Measurements from ENCODE around the gene UNC5A.

DNA sequence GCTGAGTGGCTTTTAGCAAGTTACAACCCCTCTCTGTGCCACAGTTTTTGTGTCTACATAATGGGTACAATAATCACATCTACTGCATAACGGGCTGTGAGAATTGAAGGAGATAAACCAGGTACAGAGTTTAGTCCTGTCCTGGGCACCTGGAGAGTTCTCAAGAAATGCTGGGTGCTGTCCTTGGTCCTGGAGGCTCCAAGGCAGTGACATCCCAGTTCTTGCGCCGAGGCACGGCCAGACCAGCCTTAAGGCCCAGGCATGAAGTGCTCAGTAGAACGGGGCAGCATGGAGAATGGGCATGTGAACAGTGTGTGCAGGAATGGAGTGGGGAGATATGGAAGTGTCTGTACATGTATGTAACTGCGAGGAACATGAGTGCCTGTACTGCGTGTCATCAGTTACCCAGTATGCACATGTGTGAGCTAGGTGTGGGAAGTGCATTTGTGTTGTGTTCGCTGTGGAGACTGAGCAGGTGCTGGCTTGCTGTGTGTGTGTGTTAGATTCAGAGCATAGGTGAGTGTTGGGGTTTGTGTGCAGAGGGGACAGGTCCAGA is 6.3 kb upstream of the UNC5A start:
- TF ChIP-seq GABPA (IDR thresholded peaks at IDR 0.05; ENCODE audit: low read depth) (no peak), POLR2AphosphoS5 (IDR thresholded peaks at IDR 0.05; ENCODE audit: low read depth) (no peak), SPI1 (IDR thresholded peaks at IDR 0.05; ENCODE audit: borderline replicate concordance, low read depth) (no peak)
- TF ChIP-seq, protein P1, sequence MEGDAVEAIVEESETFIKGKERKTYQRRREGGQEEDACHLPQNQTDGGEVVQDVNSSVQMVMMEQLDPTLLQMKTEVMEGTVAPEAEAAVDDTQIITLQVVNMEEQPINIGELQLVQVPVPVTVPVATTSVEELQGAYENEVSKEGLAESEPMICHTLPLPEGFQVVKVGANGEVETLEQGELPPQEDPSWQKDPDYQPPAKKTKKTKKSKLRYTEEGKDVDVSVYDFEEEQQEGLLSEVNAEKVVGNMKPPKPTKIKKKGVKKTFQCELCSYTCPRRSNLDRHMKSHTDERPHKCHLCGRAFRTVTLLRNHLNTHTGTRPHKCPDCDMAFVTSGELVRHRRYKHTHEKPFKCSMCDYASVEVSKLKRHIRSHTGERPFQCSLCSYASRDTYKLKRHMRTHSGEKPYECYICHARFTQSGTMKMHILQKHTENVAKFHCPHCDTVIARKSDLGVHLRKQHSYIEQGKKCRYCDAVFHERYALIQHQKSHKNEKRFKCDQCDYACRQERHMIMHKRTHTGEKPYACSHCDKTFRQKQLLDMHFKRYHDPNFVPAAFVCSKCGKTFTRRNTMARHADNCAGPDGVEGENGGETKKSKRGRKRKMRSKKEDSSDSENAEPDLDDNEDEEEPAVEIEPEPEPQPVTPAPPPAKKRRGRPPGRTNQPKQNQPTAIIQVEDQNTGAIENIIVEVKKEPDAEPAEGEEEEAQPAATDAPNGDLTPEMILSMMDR (IDR thresholded peaks at IDR 0.05; ENCODE audit: insufficient read depth, low read length) = no peak
- TF ChIP-seq, protein P2, sequence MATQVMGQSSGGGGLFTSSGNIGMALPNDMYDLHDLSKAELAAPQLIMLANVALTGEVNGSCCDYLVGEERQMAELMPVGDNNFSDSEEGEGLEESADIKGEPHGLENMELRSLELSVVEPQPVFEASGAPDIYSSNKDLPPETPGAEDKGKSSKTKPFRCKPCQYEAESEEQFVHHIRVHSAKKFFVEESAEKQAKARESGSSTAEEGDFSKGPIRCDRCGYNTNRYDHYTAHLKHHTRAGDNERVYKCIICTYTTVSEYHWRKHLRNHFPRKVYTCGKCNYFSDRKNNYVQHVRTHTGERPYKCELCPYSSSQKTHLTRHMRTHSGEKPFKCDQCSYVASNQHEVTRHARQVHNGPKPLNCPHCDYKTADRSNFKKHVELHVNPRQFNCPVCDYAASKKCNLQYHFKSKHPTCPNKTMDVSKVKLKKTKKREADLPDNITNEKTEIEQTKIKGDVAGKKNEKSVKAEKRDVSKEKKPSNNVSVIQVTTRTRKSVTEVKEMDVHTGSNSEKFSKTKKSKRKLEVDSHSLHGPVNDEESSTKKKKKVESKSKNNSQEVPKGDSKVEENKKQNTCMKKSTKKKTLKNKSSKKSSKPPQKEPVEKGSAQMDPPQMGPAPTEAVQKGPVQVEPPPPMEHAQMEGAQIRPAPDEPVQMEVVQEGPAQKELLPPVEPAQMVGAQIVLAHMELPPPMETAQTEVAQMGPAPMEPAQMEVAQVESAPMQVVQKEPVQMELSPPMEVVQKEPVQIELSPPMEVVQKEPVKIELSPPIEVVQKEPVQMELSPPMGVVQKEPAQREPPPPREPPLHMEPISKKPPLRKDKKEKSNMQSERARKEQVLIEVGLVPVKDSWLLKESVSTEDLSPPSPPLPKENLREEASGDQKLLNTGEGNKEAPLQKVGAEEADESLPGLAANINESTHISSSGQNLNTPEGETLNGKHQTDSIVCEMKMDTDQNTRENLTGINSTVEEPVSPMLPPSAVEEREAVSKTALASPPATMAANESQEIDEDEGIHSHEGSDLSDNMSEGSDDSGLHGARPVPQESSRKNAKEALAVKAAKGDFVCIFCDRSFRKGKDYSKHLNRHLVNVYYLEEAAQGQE (IDR thresholded peaks at IDR 0.05; ENCODE audit: insufficient replicate concordance, low read depth) = peak; percentile 98
